Neural cell (in vitro differentiated cells): Measurements from ENCODE around the gene GNPDA2. TPM values are rescaled to one million over a fixed set of nuclear protein-coding genes. Genes with fewer than 3 reads are reported as not detected.

Experiments
- H2AFZ ChIP-seq: fragments of 200-600, 300-800 bp; sonication (generic), shearing (Covaris generic); 2 replicates; pipeline ENCODE4 v1.6.0; 2014; ENCODE audit warnings: low read depth, mild to moderate bottlenecking, antibody characterized with exemption, low read length, moderate library complexity
- H3F3A ChIP-seq: fragments of 200-600 bp; shearing (Covaris generic); 2 replicates; pipeline ENCODE4 v1.6.1; 2016; ENCODE audit warnings: mild to moderate bottlenecking, moderate library complexity, mixed read lengths, antibody characterized with exemption, low read length; ENCODE audit not compliant: insufficient read depth, poor library complexity, severe bottlenecking
- H3K27ac ChIP-seq: fragments of 200-600, 300-800 bp; sonication (generic), shearing (Covaris generic); 2 replicates; pipeline ENCODE4 v1.5.1; 2014; ENCODE audit warnings: mild to moderate bottlenecking, low read length, moderate library complexity
- H3K27me3 ChIP-seq: fragments of 300-800, 200-600 bp; sonication (generic), shearing (Covaris generic); 2 replicates; pipeline ENCODE4 v1.6.0; 2014; ENCODE audit warnings: mild to moderate bottlenecking, low read depth, low read length, moderate library complexity; ENCODE audit not compliant: insufficient read depth
- H3K36me3 ChIP-seq: fragments of 300-800, 200-600 bp; sonication (generic), shearing (Covaris generic); 2 replicates; pipeline ENCODE4 v1.5.1; 2014; ENCODE audit warnings: mild to moderate bottlenecking, antibody characterized with exemption, low read length, moderate library complexity; ENCODE audit not compliant: insufficient read depth
- H3K4me2 ChIP-seq: fragments of 300-800, 200-600 bp; sonication (generic), shearing (Covaris generic); 2 replicates; pipeline ENCODE4 v1.6.0; 2014; ENCODE audit warnings: mild to moderate bottlenecking, low read length
- H3K4me3 ChIP-seq: fragments of 300-800, 200-600 bp; sonication (generic), shearing (Covaris generic); 2 replicates; pipeline ENCODE4 v1.5.1; 2014; ENCODE audit warnings: mild to moderate bottlenecking, low read length, moderate library complexity
- H3K79me2 ChIP-seq: fragments of 200-600 bp; shearing (Covaris generic); replicated peaks from 2 replicates; pipeline ENCODE4 v1.6.0; 2014; ENCODE audit warnings: mild to moderate bottlenecking, low read length, moderate library complexity; ENCODE audit not compliant: insufficient read depth
- H3K9ac ChIP-seq: fragments of 300-800, 200-600 bp; sonication (generic), shearing (Covaris generic); 2 replicates; pipeline ENCODE4 v1.6.1; 2016; ENCODE audit warnings: mild to moderate bottlenecking, low read length, mixed read lengths
- H3K9me2 ChIP-seq: fragments of 200-600 bp; shearing (Covaris generic); 2 replicates; pipeline ENCODE4 v1.6.1; 2016; ENCODE audit warnings: mild to moderate bottlenecking, low read length, mixed read lengths; ENCODE audit not compliant: insufficient read depth
- H3K9me3 ChIP-seq: fragments of 200-600, 300-800 bp; sonication (generic), shearing (Covaris generic); 2 replicates; pipeline ENCODE4 v1.6.1; 2016; ENCODE audit warnings: mild to moderate bottlenecking, mixed run types, low read length, moderate library complexity, mixed read lengths
- H4K20me1 ChIP-seq: fragments of 200-600 bp; shearing (Covaris generic); 2 replicates; pipeline ENCODE4 v1.6.1; 2016; ENCODE audit warnings: mild to moderate bottlenecking, mixed run types; ENCODE audit not compliant: insufficient read depth
- CTCF ChIP-seq: fragments of 450-650 bp; IDR thresholded peaks from 2 replicates; pipeline ENCODE4 v1.5.1; 2014; ENCODE audit warnings: antibody characterized with exemption, mild to moderate bottlenecking, moderate library complexity; ENCODE audit not compliant: poor library complexity, severe bottlenecking
- EP300 ChIP-seq: fragments of 450-650 bp; conservative IDR thresholded peaks from 2 replicates; pipeline ENCODE4 v1.6.1; 2014; ENCODE audit warnings: antibody characterized with exemption, mild to moderate bottlenecking, moderate library complexity; ENCODE audit not compliant: poor library complexity, severe bottlenecking
- EZH2 ChIP-seq: fragments of 200-600, 300-800 bp; shearing (Covaris generic), sonication (generic); IDR thresholded peaks from 2 replicates; pipeline ENCODE4 v1.6.1; 2014; ENCODE audit warnings: antibody characterized with exemption, low read length, borderline replicate concordance, mild to moderate bottlenecking; ENCODE audit not compliant: insufficient read depth, poor library complexity, severe bottlenecking
- MXI1 ChIP-seq: fragments of 450-650 bp; conservative IDR thresholded peaks from 2 replicates; pipeline ENCODE4 v1.6.1; 2014; ENCODE audit warnings: antibody characterized with exemption, mild to moderate bottlenecking; ENCODE audit not compliant: poor library complexity, severe bottlenecking
- POLR2AphosphoS5 ChIP-seq: IDR thresholded peaks from 2 replicates; pipeline ENCODE4 v1.6.1; 2012
- RAD21 ChIP-seq: fragments of 450-650 bp; conservative IDR thresholded peaks from 2 replicates; pipeline ENCODE4 v1.6.1; 2014; ENCODE audit warnings: antibody characterized with exemption, mild to moderate bottlenecking, moderate library complexity
- REST ChIP-seq: IDR thresholded peaks from 2 replicates; pipeline ENCODE4 v1.6.1; 2012; ENCODE audit warnings: borderline replicate concordance
- SMC3 ChIP-seq: fragments of 450-650 bp; conservative IDR thresholded peaks from 2 replicates; pipeline ENCODE4 v1.6.1; 2014; ENCODE audit warnings: antibody characterized with exemption, mild to moderate bottlenecking, moderate library complexity; ENCODE audit not compliant: poor library complexity
- TAF1 ChIP-seq: IDR thresholded peaks from 2 replicates; pipeline ENCODE4 v1.6.1; 2012; ENCODE audit warnings: low read depth
- polyA plus RNA-seq: library from polyadenylated mRNA; depleted of rRNA; stranded (reverse); fragments of >200 nt; gene quantifications from 2 replicates; pipeline ENCODE4 v1.2.3, GENCODE V29; 2014

GNPDA2 gene
- polyA plus RNA-seq, 1 donor from 2014 or later: 40.7 TPM

GRCh38 chr4:44678094-44679041 is 48.0 kb downstream of the GNPDA2 start, which contains the start of gene GUF1:
Gene GUF1, plus strand, starts transcription at chr4:44678420. Its CDS starts 203 bp downstream, at chr4:44678623.
- H3K4me2 ChIP-seq: peak within 1 kb of the TSS; percentile 79
- peak within 1 kb of the TSS; percentile 79 for H3K9ac ChIP-seq
- peaks cover 16% of the 10 kb centered on the region for H3K79me2 ChIP-seq
- H3F3A ChIP-seq: no peaks in the 10 kb centered on the region
- H3K9me2 ChIP-seq: no peaks in the 10 kb centered on the region
- H3K4me3 ChIP-seq: peak within 1 kb of the TSS; percentile 71
- H2AFZ ChIP-seq: peak within 1 kb of the TSS; percentile 96
- no peaks in the 10 kb centered on the region for H3K9me3 ChIP-seq
- TF ChIP-seq REST (no peak), POLR2AphosphoS5 (peak; percentile 85), TAF1 (peak; percentile 44), EP300 (peak; percentile 69), CTCF (peak; percentile 29), RAD21 (no peak), EZH2 (no peak), SMC3 (peak; percentile 32), MXI1 (peak; percentile 96)
- no peaks in the 10 kb centered on the region for H4K20me1 ChIP-seq
- peak within 1 kb of the TSS; percentile 82 for H3K27ac ChIP-seq
- H3K36me3 ChIP-seq: peaks cover 3% of the 10 kb centered on the region
- no peaks in the 10 kb centered on the region for H3K27me3 ChIP-seq

GRCh38 chr4:44675366-44675765 is 51.0 kb downstream of the GNPDA2 start:
- Histone ChIP-seq H3K9me2 (no peaks in the 10 kb centered on the region), H3K4me3 (no peak overlapping the region), H3K27ac (no peak overlapping the region), H3F3A (no peaks in the 10 kb centered on the region), H3K27me3 (no peaks in the 10 kb centered on the region), H3K9me3 (no peaks in the 10 kb centered on the region), H3K79me2 (peaks cover 16% of the 10 kb centered on the region), H2AFZ (no peak overlapping the region), H4K20me1 (no peaks in the 10 kb centered on the region), H3K36me3 (no peaks in the 10 kb centered on the region), H3K4me2 (no peak overlapping the region), H3K9ac (no peak overlapping the region)
- no peak for TF ChIP-seq EP300
